ENCODE measurements around the gene MAP2K3.

GRCh38 chr17:21249920-21250703 is 34.4 kb upstream of the MAP2K3 start:
- TF ChIP-seq EZH2 (IDR thresholded peaks at IDR 0.05; ENCODE audit: insufficient read depth, poor library complexity, severe bottlenecking) (no peak), EZH2phosphoT487 (IDR thresholded peaks at IDR 0.05; ENCODE audit: insufficient read depth, low read depth) (no peak)

All from GM23248 (cell line).